ENCODE data around the gene CLCN6. TPM values are rescaled to one million over a fixed set of nuclear protein-coding genes. Genes with fewer than 3 reads are reported as not detected.
"Not testable (repeated sequence)": the region's sequence is repeated elsewhere in the genome, so short reads cannot be mapped to it uniquely, and the experiment has no call there.

The CLCN6 gene
- polyA plus RNA-seq, 4 donors, result 13.3 to 28.8 (median 20.7) TPM

DNA sequence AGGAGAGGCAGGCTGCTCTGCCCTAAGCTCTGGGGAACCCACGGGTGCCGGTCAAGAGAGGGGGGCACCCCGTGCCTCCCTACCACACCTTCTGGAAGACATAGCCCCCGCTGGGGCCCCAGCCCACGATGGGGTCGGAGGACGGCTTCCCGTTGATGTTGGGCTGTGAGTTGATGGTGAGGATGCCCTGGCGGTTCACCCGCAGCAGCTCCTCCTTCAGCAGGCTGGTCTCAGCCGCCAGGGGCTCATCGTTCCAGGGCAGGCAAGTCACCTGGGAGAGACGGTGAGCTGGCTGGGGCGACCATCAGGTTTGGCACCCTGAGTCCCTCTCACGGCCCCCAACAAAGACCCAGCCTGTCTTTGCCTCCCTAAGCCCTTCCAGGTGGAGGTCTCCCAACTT is 12.2 kb upstream of the CLCN6 start:
- no peak for DNase-seq (ENCODE audit: low read depth in 4 of 4, low spot score in 2 of 4)

GRCh38 chr1:11794446-11795237 is 11.3 kb upstream of the CLCN6 start:
- no peak for DNase-seq (ENCODE audit: low read depth in 4 of 4, low spot score in 2 of 4)

DNA sequence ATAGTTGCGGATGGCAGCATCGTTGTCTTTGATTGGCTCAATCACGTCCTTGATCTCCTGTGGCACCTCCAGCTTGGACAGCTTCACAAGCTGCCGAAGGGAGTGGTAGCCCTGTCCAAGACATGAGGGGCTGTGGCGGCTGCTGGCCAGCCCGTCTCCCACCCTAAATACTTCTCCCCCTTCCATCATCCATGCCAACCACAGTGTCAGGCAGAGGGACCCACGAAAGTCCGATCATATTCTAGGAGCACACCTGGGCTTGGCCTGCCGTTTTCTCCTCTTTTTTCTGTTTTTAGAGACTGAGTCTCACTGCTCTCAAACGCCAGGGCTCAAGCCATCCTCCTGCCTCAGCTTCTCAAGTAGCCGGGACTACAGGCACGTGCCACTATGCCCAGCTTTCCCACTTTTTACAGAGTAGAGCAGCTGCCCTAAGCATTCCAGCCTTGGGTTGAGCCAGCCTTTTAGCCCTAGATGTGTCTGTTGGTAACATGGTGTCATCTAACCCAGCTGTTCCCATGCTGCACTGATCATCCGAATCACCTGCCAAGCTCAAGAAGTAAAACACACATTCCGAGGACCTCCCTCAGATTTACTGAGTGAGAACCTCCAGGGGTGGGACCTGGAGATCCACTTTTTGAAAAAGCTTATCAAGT is 10.6 kb upstream of the CLCN6 start:
- no peak for DNase-seq (ENCODE audit: low read depth in 4 of 4, low spot score in 2 of 4)

- peak in 1 of 4 donors; percentile 57 for DNase-seq (ENCODE audit: low read depth in 4 of 4, low spot score in 2 of 4)
Observed at GRCh38 chr1:11796036-11796828, 9.8 kb upstream of the CLCN6 start.

GRCh38 chr1:11797525-11798216 is 8.3 kb upstream of the CLCN6 start:
- no peak for DNase-seq (ENCODE audit: low read depth in 4 of 4, low spot score in 2 of 4)

- DNase-seq (ENCODE audit: low read depth in 4 of 4, low spot score in 2 of 4), result no peak
Observed at GRCh38 chr1:11799099-11799498, 6.9 kb upstream of the CLCN6 start.

GRCh38 chr1:11799896-11800295 is 6.1 kb upstream of the CLCN6 start:
- no peak for DNase-seq (ENCODE audit: low read depth in 4 of 4, low spot score in 2 of 4)

- no peak for DNase-seq (ENCODE audit: low read depth in 4 of 4, low spot score in 2 of 4)
Observed at GRCh38 chr1:11800391-11800755, 5.6 kb upstream of the CLCN6 start.

DNA sequence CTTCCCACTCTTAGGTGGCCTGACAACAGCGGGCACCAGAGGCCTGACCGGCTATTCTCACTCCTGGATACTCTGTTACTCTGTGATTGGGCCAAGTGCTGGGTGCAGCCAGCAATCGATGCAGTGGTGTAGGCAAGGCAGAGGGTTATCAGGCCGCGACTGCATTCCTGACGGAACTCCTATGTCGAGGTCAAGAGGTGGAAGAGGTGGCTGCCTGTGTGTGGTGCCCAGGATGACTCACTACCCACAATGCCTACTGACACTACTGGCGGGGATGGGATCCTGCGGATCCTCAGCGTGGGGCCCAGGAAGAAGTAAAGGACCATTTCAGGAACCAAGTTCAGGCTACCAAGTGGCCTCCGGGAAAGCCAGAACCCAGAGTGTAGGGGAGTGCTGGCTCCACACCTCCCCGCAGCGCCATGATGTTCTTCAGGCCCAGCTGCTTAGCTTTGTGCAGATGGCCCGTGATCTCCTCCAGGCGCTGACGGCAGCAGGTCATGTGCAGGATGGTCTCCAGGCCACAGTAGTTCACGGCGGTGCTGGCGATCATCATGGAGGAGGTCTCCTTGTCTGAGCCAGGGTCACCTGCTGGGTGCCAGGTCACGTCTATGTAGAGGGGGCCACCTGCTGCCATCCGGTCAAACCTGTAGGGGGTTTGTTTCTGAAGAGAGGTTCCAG is 5.1 kb upstream of the CLCN6 start:
- DNase-seq (ENCODE audit: low read depth in 4 of 4, low spot score in 2 of 4), result no peak

GRCh38 chr1:11802616-11802972 is 3.4 kb upstream of the CLCN6 start:
- no peak for DNase-seq (ENCODE audit: low read depth in 4 of 4, low spot score in 2 of 4)

- DNase-seq (ENCODE audit: low read depth in 4 of 4, low spot score in 2 of 4), result peak in 3 of 4 donors; percentile 67 to 90 (median 86)
Observed at GRCh38 chr1:11802973-11803885, 2.8 kb upstream of the CLCN6 start.

- DNase-seq (ENCODE audit: low read depth in 4 of 4, low spot score in 2 of 4), result not testable (repeated sequence)
Observed at GRCh38 chr1:11803924-11804665, 1.9 kb upstream of the CLCN6 start.

GRCh38 chr1:11804666-11805421 is 1.1 kb upstream of the CLCN6 start:
- peak in 1 of 4 donors; percentile 39 for DNase-seq (ENCODE audit: low read depth in 4 of 4, low spot score in 2 of 4)

DNA sequence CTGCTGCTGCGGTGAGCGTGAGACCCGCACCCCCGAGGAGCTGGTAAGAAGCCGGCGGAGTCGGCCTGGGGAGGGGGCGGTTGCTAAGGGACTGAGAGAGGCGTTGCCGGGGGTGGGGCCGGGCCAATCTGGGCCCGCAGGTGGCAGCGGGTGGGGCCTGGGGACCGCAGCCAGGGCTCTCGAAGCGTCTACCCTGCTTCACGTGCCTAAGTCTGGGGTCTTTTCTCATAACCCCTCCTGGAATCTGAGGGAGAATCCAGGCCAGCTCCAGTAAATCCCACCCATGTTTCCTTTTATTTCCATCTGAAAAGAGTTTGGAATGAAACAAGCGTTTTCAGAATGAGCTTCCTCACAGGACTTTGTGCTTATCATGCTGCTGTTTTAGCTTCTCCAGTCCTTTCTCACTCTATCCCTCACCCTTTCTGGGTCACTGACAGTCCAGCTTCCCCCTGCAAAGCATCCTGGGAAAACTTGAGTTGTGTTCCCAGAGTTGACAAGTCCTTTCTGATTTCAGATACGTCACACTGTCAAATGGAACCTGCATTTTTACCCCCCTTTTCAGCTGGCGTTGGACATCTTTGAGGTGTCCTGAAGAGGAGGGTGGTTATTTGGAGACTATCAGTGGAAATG is 431 bp downstream of the CLCN6 start:
- DNase-seq (ENCODE audit: low read depth in 4 of 4, low spot score in 2 of 4), result no peak

DNA sequence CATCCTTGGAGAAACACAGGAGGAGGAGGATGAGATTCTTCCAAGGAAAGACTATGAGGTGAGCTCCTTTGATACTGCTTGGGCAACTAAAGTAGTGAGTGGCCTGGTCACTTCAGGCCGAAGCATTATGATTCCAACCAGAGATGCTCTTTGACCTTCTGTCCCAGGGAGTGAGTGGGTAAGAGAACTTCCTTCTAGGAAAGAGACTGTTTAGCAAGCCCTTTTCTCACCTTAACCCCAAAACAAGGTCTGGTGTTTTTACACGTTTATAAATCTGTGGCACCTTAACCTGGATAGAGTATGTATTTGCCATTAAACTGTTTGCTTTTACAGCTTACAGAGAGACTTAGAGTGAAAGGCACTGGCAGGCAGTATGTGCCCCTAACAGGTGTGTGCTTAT is 1.1 kb downstream of the CLCN6 start:
- no peak for DNase-seq (ENCODE audit: low read depth in 4 of 4, low spot score in 2 of 4)

DNA sequence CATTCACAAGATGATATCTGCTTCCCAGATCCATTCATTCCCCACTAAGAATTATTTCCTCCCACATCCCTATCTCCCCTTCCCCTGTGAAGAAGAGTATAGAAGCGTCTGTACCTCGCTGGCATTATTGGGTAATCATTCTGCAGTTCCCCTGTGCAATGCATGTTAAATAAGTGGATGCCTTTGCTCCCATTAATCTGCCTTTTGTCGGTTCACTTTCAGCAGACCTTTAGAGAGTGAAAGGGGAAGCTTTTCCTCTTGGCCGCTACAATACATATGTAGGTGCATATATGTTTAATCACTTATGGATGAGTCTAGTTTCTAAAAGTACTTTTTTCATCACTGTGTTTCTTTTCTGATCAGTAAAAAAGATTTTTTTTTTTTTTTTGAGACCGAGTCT is 7.0 kb downstream of the CLCN6 start:
- no peak for DNase-seq (ENCODE audit: low read depth in 4 of 4, low spot score in 2 of 4)

- no peak for DNase-seq (ENCODE audit: low read depth in 4 of 4, low spot score in 2 of 4)
Observed at GRCh38 chr1:11817192-11817591, 11.2 kb downstream of the CLCN6 start.
